Esophagus squamous epithelium (tissue), 5 donors: Measurements from ENCODE around the gene PIGL. TPM values are rescaled to one million over a fixed set of nuclear protein-coding genes. Genes with fewer than 3 reads are reported as not detected.

Experiments
- DNase-seq: peaks from one replicate; lab custom pipeline; 2025; lab: John Stamatoyannopoulos, UW
- H3K27ac ChIP-seq, 4 donors: fragments of 200-600 bp; sonication (generic); one replicate each; pipeline ENCODE4 v1.5.1; 2016 to 2019; ENCODE audit warnings: mild to moderate bottlenecking in 1 of 4
- H3K27me3 ChIP-seq, 4 donors: fragments of 200-600 bp; sonication (generic); 1 replicate in 3 of 4; 2 replicates in 1 of 4; pipeline versions ENCODE4 v1.5.1 to v1.6.0; 2017 to 2021; ENCODE audit warnings: antibody characterized with exemption in 1 of 4
- H3K36me3 ChIP-seq, 3 donors: fragments of 200-600 bp; sonication (generic); one replicate each; pipeline ENCODE4 v1.5.1; 2016 to 2019
- H3K4me1 ChIP-seq, 3 donors: fragments of 200-600 bp; sonication (generic); one replicate each; pipeline ENCODE4 v1.5.1; 2017 to 2019
- H3K4me3 ChIP-seq, 4 donors: fragments of 200-600 bp; sonication (generic); 1 replicate in 3 of 4; 2 replicates in 1 of 4; pipeline ENCODE4 v1.5.1; 2016 to 2019; ENCODE audit warnings: mild to moderate bottlenecking in 2 of 4, moderate library complexity in 1 of 4
- H3K9me3 ChIP-seq, 3 donors: fragments of 200-600 bp; sonication (generic); one replicate each; pipeline ENCODE4 v1.5.1; 2016 to 2019
- POLR2A ChIP-seq, 4 donors: fragments of 450-650 bp; IDR thresholded peaks; one replicate each; pipeline ENCODE4 v1.6.1; 2017; ENCODE audit warnings: antibody characterized with exemption in 4 of 4, mild to moderate bottlenecking in 4 of 4, moderate library complexity in 3 of 4
- WGBS, 2 donors: methylation state at CpG; one replicate each; pipeline ENCODE4 v1.1.5; 2018; 5-methylcytosine and 5-hydroxymethylcytosine counted together
- intact Hi-C: fragments of 100-400 bp; cut with DNase I; formaldehyde crosslinking; loops from one replicate; pipeline ENCODE4 v1.15.0; 2022
- total RNA-seq, 4 donors: library from RNA; depleted of rRNA; stranded (reverse); fragments of >200 nt; gene quantifications; one replicate each; pipeline ENCODE4 v1.1.0, GENCODE V29; 2016
- TF ChIP-seq, protein P1 (sequence below), 6 experiments: fragments of 450-650 bp in 4 of 6; fragments of 200-600 bp in 2 of 6; sonication (generic) in 2 of 6; IDR thresholded peaks; one replicate each; pipeline ENCODE4 v1.5.1; 2016 to 2019; ENCODE audit warnings: antibody characterized with exemption in 6 of 6, mild to moderate bottlenecking in 4 of 6, moderate library complexity in 4 of 6
- donor health status: DM: yes; HTN: yes; CAD: no.

Gene PIGL
- total RNA-seq, 4 donors from 2014 or later: 19.8 to 62.4 (median 26.5) TPM

DNA sequence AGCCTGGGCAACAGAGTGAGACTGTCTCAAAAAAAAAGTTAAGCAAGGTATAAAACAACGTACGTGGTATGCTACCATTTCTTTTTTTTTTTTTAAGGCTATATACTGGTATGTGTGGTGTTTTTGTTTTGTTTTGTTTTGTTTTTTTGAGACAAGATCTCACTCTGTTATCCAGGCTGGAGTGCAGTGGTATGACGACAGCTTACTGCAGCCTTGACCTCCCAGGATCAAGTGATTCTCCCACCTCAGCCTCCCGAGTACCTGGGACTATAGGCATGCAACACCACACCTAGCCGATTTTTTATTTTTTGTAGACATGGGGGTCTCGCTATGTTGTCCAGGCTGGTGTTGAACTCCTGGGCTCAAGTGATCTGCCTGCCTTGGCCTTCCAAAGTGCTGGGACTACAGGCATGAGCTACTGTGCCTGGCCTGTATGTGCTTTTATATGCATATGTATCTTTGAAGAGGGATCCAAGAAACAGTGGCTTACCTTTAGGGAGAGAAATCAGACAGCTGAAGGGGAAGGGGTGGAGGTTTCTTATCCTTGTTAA lies 129.8 kb downstream of the PIGL start:
- Histone ChIP-seq H3K27me3 (peaks cover 0 to 1% (median 0%) of the 10 kb centered on the region in 4 donors), H3K36me3 (peaks cover 0 to 42% (median 0%) of the 10 kb centered on the region in 3 donors), H3K9me3 (no peaks in the 10 kb centered on the region), H3K27ac (no peak overlapping the region), H3K4me1 (peaks cover 0 to 4% (median 1%) of the 10 kb centered on the region in 3 donors), H3K4me3 (no peak overlapping the region)
- WGBS, 2 donors: 90 to 95% methylated on average over 6 of the region's 6 CpGs
- intact Hi-C loops: no loop called here
- no peak for DNase-seq
- no peak for TF ChIP-seq POLR2A (IDR thresholded peaks at IDR 0.05)
- TF ChIP-seq, protein P1, sequence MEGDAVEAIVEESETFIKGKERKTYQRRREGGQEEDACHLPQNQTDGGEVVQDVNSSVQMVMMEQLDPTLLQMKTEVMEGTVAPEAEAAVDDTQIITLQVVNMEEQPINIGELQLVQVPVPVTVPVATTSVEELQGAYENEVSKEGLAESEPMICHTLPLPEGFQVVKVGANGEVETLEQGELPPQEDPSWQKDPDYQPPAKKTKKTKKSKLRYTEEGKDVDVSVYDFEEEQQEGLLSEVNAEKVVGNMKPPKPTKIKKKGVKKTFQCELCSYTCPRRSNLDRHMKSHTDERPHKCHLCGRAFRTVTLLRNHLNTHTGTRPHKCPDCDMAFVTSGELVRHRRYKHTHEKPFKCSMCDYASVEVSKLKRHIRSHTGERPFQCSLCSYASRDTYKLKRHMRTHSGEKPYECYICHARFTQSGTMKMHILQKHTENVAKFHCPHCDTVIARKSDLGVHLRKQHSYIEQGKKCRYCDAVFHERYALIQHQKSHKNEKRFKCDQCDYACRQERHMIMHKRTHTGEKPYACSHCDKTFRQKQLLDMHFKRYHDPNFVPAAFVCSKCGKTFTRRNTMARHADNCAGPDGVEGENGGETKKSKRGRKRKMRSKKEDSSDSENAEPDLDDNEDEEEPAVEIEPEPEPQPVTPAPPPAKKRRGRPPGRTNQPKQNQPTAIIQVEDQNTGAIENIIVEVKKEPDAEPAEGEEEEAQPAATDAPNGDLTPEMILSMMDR (IDR thresholded peaks at IDR 0.05): no peak

- Histone ChIP-seq H3K27ac (no peak overlapping the region), H3K36me3 (peaks cover 0 to 27% (median 0%) of the 10 kb centered on the region in 3 donors), H3K9me3 (no peaks in the 10 kb centered on the region), H3K4me3 (no peak overlapping the region), H3K27me3 (peaks cover 0 to 18% (median 0%) of the 10 kb centered on the region in 4 donors), H3K4me1 (peaks cover 9 to 19% (median 9%) of the 10 kb centered on the region in 3 donors)
- 86 to 93% methylated on average over 1 to 3 of the region's 6 CpGs for WGBS, 2 donors
- no peak for DNase-seq
- intact Hi-C loops: no loop called here
- TF ChIP-seq, protein P1 (IDR thresholded peaks at IDR 0.05): no peak
- TF ChIP-seq POLR2A (IDR thresholded peaks at IDR 0.05): no peak
Observed at GRCh38 chr17:16348586-16348985, 131.6 kb downstream of the PIGL start.

GRCh38 chr17:16349431-16349830 lies 132.4 kb downstream of the PIGL start:
- TF ChIP-seq, protein P1 (IDR thresholded peaks at IDR 0.05): no peak
- no peak for TF ChIP-seq POLR2A (IDR thresholded peaks at IDR 0.05)
- intact Hi-C loops: no loop called here
- H3K36me3 ChIP-seq: peaks cover 0 to 19% (median 0%) of the 10 kb centered on the region in 3 donors

DNA sequence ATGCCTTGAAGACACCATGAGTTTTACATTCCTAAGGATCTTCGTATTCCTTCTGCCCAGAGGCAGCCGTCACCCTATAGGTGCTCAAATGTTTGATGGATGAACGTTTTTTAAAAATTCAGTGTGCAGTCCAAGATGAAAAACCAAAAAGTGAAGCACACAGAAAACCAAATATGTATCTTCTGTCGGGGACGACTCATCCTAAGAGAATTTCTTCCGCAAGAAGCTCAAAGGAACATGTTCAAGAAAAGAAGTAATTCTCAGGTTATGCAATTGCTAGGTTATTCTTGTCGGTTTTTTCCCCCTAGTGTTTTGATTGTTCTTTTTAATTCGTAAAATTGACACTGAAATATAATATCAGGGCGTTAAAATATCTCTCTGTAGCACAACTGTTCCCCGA lies 134.8 kb downstream of the PIGL start:
- WGBS, 2 donors: 34 to 41% methylated on average over 10 of the region's 10 CpGs
- no peak overlapping the region for H3K27ac ChIP-seq
- no peak for DNase-seq

More at GRCh38 chr17:16349431-16349830, 132.4 kb downstream of the PIGL start:
- Histone ChIP-seq H3K4me1 (peaks cover 9 to 22% (median 9%) of the 10 kb centered on the region in 3 donors), H3K27me3 (peaks cover 0 to 26% (median 0%) of the 10 kb centered on the region in 4 donors), H3K4me3 (no peak overlapping the region), H3K9me3 (no peaks in the 10 kb centered on the region), H3K27ac (no peak overlapping the region)
- 90 to 93% methylated on average over 3 of the region's 5 CpGs for WGBS, 2 donors
- no peak for DNase-seq

DNA sequence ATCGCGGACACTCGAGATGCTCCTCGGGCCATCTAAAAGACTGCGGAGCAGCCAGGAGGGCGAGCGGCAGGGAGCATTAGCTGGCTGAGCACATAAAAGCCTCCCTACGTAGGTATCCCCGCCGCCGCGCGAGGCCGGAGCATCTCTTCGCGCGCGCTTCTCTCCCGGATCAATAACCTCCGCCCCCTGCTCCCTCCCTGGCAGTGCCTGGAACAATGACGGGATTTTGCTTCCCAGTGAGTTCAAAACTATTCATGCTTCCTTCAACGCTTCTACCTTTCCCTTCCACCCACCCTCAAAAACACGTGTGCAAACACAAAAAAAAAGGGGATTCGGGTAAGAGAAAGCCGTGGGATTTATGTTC lies 135.3 kb downstream of the PIGL start:
- DNase-seq: no peak
- Histone ChIP-seq H3K4me1 (peaks cover 9 to 22% (median 9%) of the 10 kb centered on the region in 3 donors), H3K27me3 (peaks cover 0 to 28% (median 0%) of the 10 kb centered on the region in 4 donors), H3K4me3 (peak overlapping the region; percentile 47 to 75 (median 60)), H3K27ac (peak overlapping the region in 1 of 4 donors; percentile 22), H3K36me3 (peaks cover 0 to 16% (median 0%) of the 10 kb centered on the region in 3 donors), H3K9me3 (no peaks in the 10 kb centered on the region)
- intact Hi-C loops: no loop called here
- no peak for TF ChIP-seq POLR2A (IDR thresholded peaks at IDR 0.05)
- TF ChIP-seq, protein P1 (IDR thresholded peaks at IDR 0.05): no peak
- 3% methylated on average over 11 to 17 of the region's 25 CpGs for WGBS, 2 donors

More for the DNA sequence above, 134.8 kb downstream of the PIGL start:
- Histone ChIP-seq H3K36me3 (peaks cover 0 to 16% (median 0%) of the 10 kb centered on the region in 3 donors), H3K9me3 (no peaks in the 10 kb centered on the region), H3K4me1 (peaks cover 9 to 22% (median 9%) of the 10 kb centered on the region in 3 donors), H3K27me3 (peaks cover 0 to 28% (median 0%) of the 10 kb centered on the region in 4 donors), H3K4me3 (peak overlapping the region; percentile 47 to 75 (median 60))
- TF ChIP-seq, protein P1 (IDR thresholded peaks at IDR 0.05): no peak
- no peak for TF ChIP-seq POLR2A (IDR thresholded peaks at IDR 0.05)
- intact Hi-C loops: no loop called here
